Esophagus squamous epithelium (tissue), 4 donors: ENCODE results near the gene ZNF189.

ENCODE experiments used
- CTCF ChIP-seq, 6 experiments: fragments of 450-650 bp in 4 of 6; fragments of 200-600 bp in 2 of 6; sonication (generic) in 2 of 6; IDR thresholded peaks; one replicate each; pipeline ENCODE4 v1.5.1; 2016 to 2019; ENCODE audit warnings: antibody characterized with exemption in 6 of 6, mild to moderate bottlenecking in 4 of 6, moderate library complexity in 4 of 6
- POLR2A ChIP-seq, 4 donors: fragments of 450-650 bp; IDR thresholded peaks; one replicate each; pipeline ENCODE4 v1.6.1; 2017; ENCODE audit warnings: antibody characterized with exemption in 4 of 4, mild to moderate bottlenecking in 4 of 4, moderate library complexity in 3 of 4

- TF ChIP-seq CTCF (IDR thresholded peaks at IDR 0.05) (no peak), POLR2A (IDR thresholded peaks at IDR 0.05) (no peak)
These were observed 38.0 kb upstream of the ZNF189 start for GRCh38 chr9:101360647-101361046.
